HepG2 (cell line): ENCODE data around the gene LAMTOR3. TPM values are rescaled to one million over a fixed set of nuclear protein-coding genes. Genes with fewer than 3 reads are reported as not detected.

Experiments
- ATAC-seq: fragments of 200-7000 bp; cut with Tn5 transposase; 3 replicates; pipeline ENCODE4 v1.9.1; 2020; ENCODE audit warnings: mild to moderate bottlenecking, moderate library complexity
- BruUV-seq: library from RNA; stranded (reverse); fragments of 400-500 nt; replicated peaks from 2 replicates; lab custom pipeline; 2021; lab: Mats Ljungman, UMichigan
- CTCF ChIA-PET: fragments of 300-600 bp; formaldehyde crosslinking; extraction: SDS; loops from one replicate; lab custom pipeline; 2021; ENCODE audit warnings: low total read pairs, inconsistent platforms, low intra/inter-chr PET ratio; lab: Yijun Ruan, JAX
- POLR2A ChIA-PET: fragments of 350-600 bp; sonication (Branson Sonifier 250); formaldehyde crosslinking; loops from one replicate; lab custom pipeline; 2020; ENCODE audit warnings: antibody characterized with exemption, inconsistent platforms; lab: Yijun Ruan, JAX
- DNase-seq: peaks from one replicate; pipeline ENCODE4 v3.0.0-alpha.2; 2015; ENCODE audit warnings: low spot score
- FAIRE-seq: peaks from 3 replicates; lab custom pipeline; 2011; peaks lifted over from hg19 to GRCh38; lab: Jason Lieb, UNC
- H2AFZ ChIP-seq: one replicate; pipeline ENCODE4 v1.6.1; 2011; ENCODE audit warnings: low read length, inconsistent platforms
- H3K27ac ChIP-seq: fragments of 300-600 bp; 3 replicates; pipeline ENCODE4 v1.8.0; 2011; ENCODE audit warnings: mixed run types, mild to moderate bottlenecking, mixed read lengths, low read length, inconsistent platforms; ENCODE audit not compliant: insufficient read depth; ENCODE audit errors: extremely low read length
- H3K27me3 ChIP-seq, 2 experiments: fragments of 200-600 bp in 1 of 2; 2 replicates in 1 of 2; 3 replicates in 1 of 2; pipeline versions ENCODE4 v1.6.0 to v1.8.0; 2011; ENCODE audit warnings: low read length in 2 of 2, mild to moderate bottlenecking in 2 of 2, moderate library complexity in 2 of 2, inconsistent platforms in 1 of 2; ENCODE audit not compliant: insufficient read depth in 2 of 2, control insufficient read depth in 1 of 2
- H3K36me3 ChIP-seq, 2 experiments: fragments of 200-600 bp in 1 of 2; replicated peaks in 1 of 2; 2 replicates in 1 of 2; 3 replicates in 1 of 2; pipeline versions ENCODE4 v1.5.1 to v1.8.0; 2011; ENCODE audit warnings: low read length in 2 of 2, inconsistent platforms in 1 of 2; ENCODE audit not compliant: insufficient read depth in 2 of 2, control insufficient read depth in 1 of 2
- H3K4me1 ChIP-seq: 2 replicates; pipeline ENCODE4 v1.5.1; 2012; ENCODE audit warnings: low read length, inconsistent platforms; ENCODE audit not compliant: insufficient read depth
- H3K4me2 ChIP-seq: 2 replicates; pipeline ENCODE4 v1.6.0; 2011; ENCODE audit warnings: low read depth, low read length, inconsistent platforms
- H3K4me3 ChIP-seq, 3 experiments: fragments of 200-600 bp in 1 of 3; sonication (generic), shearing (Covaris generic) in 1 of 3; replicated peaks in 1 of 3; 2 replicates each; pipeline ENCODE4 v1.5.1; 2011 to 2016; ENCODE audit warnings: low read length in 3 of 3, inconsistent platforms in 2 of 3, low read depth in 2 of 3, mild to moderate bottlenecking in 2 of 3, control low read depth in 1 of 3, mixed read lengths in 1 of 3; ENCODE audit not compliant: insufficient read depth in 1 of 3
- H3K79me2 ChIP-seq: one replicate; pipeline ENCODE4 v1.6.1; 2011; ENCODE audit warnings: low read length, inconsistent platforms; ENCODE audit not compliant: insufficient read depth
- H3K9ac ChIP-seq: 2 replicates; pipeline ENCODE4 v1.6.0; 2011; ENCODE audit warnings: mild to moderate bottlenecking, low read depth, low read length, inconsistent platforms; ENCODE audit not compliant: insufficient read depth
- H3K9me3 ChIP-seq: 2 replicates; pipeline ENCODE4 v1.5.1; 2012; ENCODE audit warnings: mild to moderate bottlenecking, low read length
- H4K20me1 ChIP-seq: 2 replicates; pipeline ENCODE4 v1.6.0; 2011; ENCODE audit warnings: inconsistent platforms, mild to moderate bottlenecking, low read length, moderate library complexity; ENCODE audit not compliant: insufficient read depth
- FLYWCH1 ChIP-seq: sonication (generic); formaldehyde crosslinking; IDR thresholded peaks from 2 replicates; pipeline ENCODE4 v1.8.1; 2023; ENCODE audit warnings: mild to moderate bottlenecking, missing genetic modification reagents
- FOXP1 ChIP-seq, 2 experiments: fragments of 450-650 bp in 1 of 2; IDR thresholded peaks; 2 replicates each; pipeline ENCODE4 v1.6.1; 2017 to 2018; ENCODE audit warnings: antibody characterized with exemption in 1 of 2
- HOXA7 ChIP-seq: sonication (generic); formaldehyde crosslinking; IDR thresholded peaks from 2 replicates; pipeline ENCODE4 v1.8.1; 2022; ENCODE audit warnings: mild to moderate bottlenecking, missing genetic modification reagents, moderate library complexity
- HOXA9 ChIP-seq: sonication (generic); formaldehyde crosslinking; IDR thresholded peaks from 2 replicates; pipeline ENCODE4 v1.8.1; 2022; ENCODE audit warnings: missing genetic modification reagents, mild to moderate bottlenecking, moderate library complexity, borderline replicate concordance
- NCOR1 ChIP-seq: fragments of 200-600 bp; sonication (generic); IDR thresholded peaks from 2 replicates; pipeline ENCODE4 v1.7.0; 2017; ENCODE audit warnings: antibody characterized with exemption, low read length, borderline replicate concordance
- TAF15 ChIP-seq: fragments of 200-400 bp; formaldehyde crosslinking; IDR thresholded peaks from one replicate; pipeline ENCODE4 v1.6.1; 2018; ENCODE audit warnings: mild to moderate bottlenecking, low read depth, low read length; ENCODE audit not compliant: poor library complexity, severe bottlenecking
- ZFP41 ChIP-seq: sonication (generic); formaldehyde crosslinking; IDR thresholded peaks from 2 replicates; pipeline ENCODE4 v1.4.0; 2020; ENCODE audit warnings: mild to moderate bottlenecking, missing genetic modification reagents, borderline replicate concordance
- ZFP90 ChIP-seq: sonication (generic); formaldehyde crosslinking; IDR thresholded peaks from 2 replicates; pipeline ENCODE4 v1.8.0; 2022; ENCODE audit warnings: missing genetic modification reagents, mild to moderate bottlenecking, inconsistent platforms, borderline replicate concordance
- ZMYM2 ChIP-seq: sonication (generic); formaldehyde crosslinking; IDR thresholded peaks from 2 replicates; pipeline ENCODE4 v1.8.0; 2022; ENCODE audit warnings: mild to moderate bottlenecking, missing genetic modification reagents
- ZNF570 ChIP-seq: sonication (generic); formaldehyde crosslinking; IDR thresholded peaks from 2 replicates; pipeline ENCODE4 v1.4.0; 2020; ENCODE audit warnings: mild to moderate bottlenecking, missing genetic modification reagents, borderline replicate concordance
- WGBS: methylation state at CpG from one replicate; pipeline ENCODE4 v1.1.6; 2017; ENCODE audit warnings: low lambda C conversion rate; 5-methylcytosine and 5-hydroxymethylcytosine counted together
- in situ Hi-C: cut with HindIII; loops from 2 replicates; pipeline ENCODE4 v1.10.0; 2017; ENCODE audit warnings: low pct_unique_long_range_greater_than_20kb; ENCODE audit not compliant: extremely low pct_ligation_motif_present
- intact Hi-C: fragments of 100-400 bp; cut with micrococcal nuclease; formaldehyde crosslinking; loops from one replicate; pipeline ENCODE4 v1.10.0; 2022; ENCODE audit not compliant: unreplicated experiment
- polyA plus RNA-seq, 8 experiments: library from polyadenylated mRNA; depleted of rRNA in 3 of 8; stranded (reverse) in 7 of 8; unstranded in 1 of 8; fragments of >200 nt; fragmentation: Illumina TruSeq in 4 of 8; extraction: Trizol in 4 of 8; gene quantifications; 2 replicates each; pipeline versions ENCODE4 v1.2.1 to v1.2.3, GENCODE V29; 2011 to 2016; ENCODE audit warnings: low read depth in 4 of 8, missing spikeins in 1 of 8, mixed read lengths in 1 of 8; ENCODE audit not compliant: insufficient read depth in 1 of 8
- total RNA-seq, 5 experiments: library from RNA; depleted of rRNA; stranded (reverse); fragments of >200 nt; fragmentation: Illumina TruSeq; extraction: Trizol; gene quantifications; 2 replicates each; pipeline ENCODE4 v1.2.3, GENCODE V29; 2016; ENCODE audit warnings: low read depth in 1 of 5
- TF ChIP-seq, protein P1 (sequence below): IDR thresholded peaks from 2 replicates; pipeline ENCODE4 v1.6.1; 2016; ENCODE audit warnings: low read depth, borderline replicate concordance
- TF ChIP-seq, protein P2 (sequence below): sonication (generic); formaldehyde crosslinking; IDR thresholded peaks from 2 replicates; pipeline ENCODE4 v1.4.0; 2020; ENCODE audit warnings: missing genetic modification reagents, mild to moderate bottlenecking, borderline replicate concordance
- TF ChIP-seq, protein P3 (sequence below): sonication (generic); formaldehyde crosslinking; IDR thresholded peaks from 2 replicates; pipeline ENCODE4 v1.4.0; 2020; ENCODE audit warnings: missing genetic modification reagents

The LAMTOR3 gene
- total and polyA plus RNA-seq, 2 of the 13 experiments (the other 11 are each of a cell fraction or from before 2014, with no cell fraction given), result 47.6 to 49.1 TPM

DNA sequence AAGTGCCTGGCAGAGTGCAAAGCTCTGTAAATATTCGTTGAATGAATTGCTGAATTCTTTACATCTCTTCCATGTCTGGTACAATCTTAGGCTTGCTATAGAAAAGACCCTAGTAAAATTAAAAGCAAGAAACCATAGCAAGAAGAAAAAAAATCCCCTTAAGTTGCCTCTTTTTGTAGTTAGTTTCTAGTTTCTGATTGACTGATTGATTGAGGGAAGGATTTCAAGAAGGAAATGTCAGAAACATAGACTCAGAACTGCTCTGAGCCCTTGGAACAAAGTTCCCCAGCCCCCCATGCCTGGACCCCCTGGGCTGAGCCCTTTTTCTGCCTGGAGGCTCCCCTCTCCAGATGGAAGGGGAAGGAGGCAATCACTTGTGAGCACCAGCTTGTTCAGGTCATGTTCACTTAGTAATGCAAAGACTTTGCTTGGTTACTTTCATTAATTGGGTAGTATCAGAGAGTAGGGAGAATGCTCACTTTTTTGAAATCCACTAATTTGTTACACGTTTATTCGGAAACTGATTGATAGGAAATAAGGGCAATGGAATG, 42.0 kb downstream of the LAMTOR3 start:
- Histone ChIP-seq H3K27me3 (no peaks in the 10 kb centered on the region; a peak in 1 of 5 replicates), H3K36me3 (no peaks in the 10 kb centered on the region), H3K4me3 (no peak overlapping the region), H2AFZ (no peak overlapping the region), H3K4me1 (no peaks in the 10 kb centered on the region), H3K4me2 (no peak overlapping the region), H4K20me1 (no peaks in the 10 kb centered on the region), H3K9ac (no peak overlapping the region), H3K9me3 (no peaks in the 10 kb centered on the region), H3K27ac (no peak overlapping the region), H3K79me2 (no peaks in the 10 kb centered on the region)
- in situ Hi-C loops, result no loop called here
- intact Hi-C loops, result no loop called here
- WGBS, result 53% methylated on average over 3 of the region's 3 CpGs
- FAIRE-seq, result no peak
- no TSS peak for BruUV-seq
- no peak for DNase-seq
- ATAC-seq, result no peak
- ChIA-PET POLR2A (no interaction called here), CTCF (no interaction called here)
- TF ChIP-seq ZMYM2 (no peak), NCOR1 (no peak), FOXP1 (IDR thresholded peaks at IDR 0.05) (no peak), FOXP1 (CRISPR knock-in tag; IDR thresholded peaks at IDR 0.05) (no peak), HOXA9 (CRISPR knock-in tag) (no peak), ZFP90 (CRISPR knock-in tag) (no peak), TAF15 (no peak), HOXA7 (CRISPR knock-in tag) (no peak), FLYWCH1 (no peak), ZNF570 (CRISPR knock-in tag) (no peak), ZFP41 (CRISPR knock-in tag) (no peak)
- TF ChIP-seq, protein P1, sequence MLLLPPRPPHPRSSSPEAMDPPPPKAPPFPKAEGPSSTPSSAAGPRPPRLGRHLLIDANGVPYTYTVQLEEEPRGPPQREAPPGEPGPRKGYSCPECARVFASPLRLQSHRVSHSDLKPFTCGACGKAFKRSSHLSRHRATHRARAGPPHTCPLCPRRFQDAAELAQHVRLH (CRISPR knock-in tag), result no peak
- TF ChIP-seq, protein P2, sequence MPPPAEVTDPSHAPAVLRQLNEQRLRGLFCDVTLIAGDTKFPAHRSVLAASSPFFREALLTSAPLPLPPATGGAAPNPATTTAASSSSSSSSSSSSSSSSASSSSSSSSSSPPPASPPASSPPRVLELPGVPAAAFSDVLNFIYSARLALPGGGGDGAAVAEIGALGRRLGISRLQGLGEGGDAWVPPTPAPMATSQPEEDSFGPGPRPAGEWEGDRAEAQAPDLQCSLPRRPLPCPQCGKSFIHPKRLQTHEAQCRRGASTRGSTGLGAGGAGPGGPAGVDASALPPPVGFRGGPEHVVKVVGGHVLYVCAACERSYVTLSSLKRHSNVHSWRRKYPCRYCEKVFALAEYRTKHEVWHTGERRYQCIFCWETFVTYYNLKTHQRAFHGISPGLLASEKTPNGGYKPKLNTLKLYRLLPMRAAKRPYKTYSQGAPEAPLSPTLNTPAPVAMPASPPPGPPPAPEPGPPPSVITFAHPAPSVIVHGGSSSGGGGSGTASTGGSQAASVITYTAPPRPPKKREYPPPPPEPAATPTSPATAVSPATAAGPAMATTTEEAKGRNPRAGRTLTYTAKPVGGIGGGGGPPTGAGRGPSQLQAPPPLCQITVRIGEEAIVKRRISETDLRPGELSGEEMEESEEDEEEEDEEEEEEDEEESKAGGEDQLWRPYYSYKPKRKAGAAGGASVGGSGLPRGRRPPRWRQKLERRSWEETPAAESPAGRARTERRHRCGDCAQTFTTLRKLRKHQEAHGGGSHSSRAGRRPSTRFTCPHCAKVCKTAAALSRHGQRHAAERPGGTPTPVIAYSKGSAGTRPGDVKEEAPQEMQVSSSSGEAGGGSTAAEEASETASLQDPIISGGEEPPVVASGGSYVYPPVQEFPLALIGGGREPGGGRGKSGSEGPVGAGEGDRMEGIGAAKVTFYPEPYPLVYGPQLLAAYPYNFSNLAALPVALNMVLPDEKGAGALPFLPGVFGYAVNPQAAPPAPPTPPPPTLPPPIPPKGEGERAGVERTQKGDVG (CRISPR knock-in tag), result no peak
- TF ChIP-seq, protein P3, sequence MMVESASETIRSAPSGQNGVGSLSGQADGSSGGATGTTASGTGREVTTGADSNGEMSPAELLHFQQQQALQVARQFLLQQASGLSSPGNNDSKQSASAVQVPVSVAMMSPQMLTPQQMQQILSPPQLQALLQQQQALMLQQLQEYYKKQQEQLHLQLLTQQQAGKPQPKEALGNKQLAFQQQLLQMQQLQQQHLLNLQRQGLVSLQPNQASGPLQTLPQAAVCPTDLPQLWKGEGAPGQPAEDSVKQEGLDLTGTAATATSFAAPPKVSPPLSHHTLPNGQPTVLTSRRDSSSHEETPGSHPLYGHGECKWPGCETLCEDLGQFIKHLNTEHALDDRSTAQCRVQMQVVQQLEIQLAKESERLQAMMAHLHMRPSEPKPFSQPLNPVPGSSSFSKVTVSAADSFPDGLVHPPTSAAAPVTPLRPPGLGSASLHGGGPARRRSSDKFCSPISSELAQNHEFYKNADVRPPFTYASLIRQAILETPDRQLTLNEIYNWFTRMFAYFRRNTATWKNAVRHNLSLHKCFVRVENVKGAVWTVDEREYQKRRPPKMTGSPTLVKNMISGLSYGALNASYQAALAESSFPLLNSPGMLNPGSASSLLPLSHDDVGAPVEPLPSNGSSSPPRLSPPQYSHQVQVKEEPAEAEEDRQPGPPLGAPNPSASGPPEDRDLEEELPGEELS (CRISPR knock-in tag), result no peak
